Panc1 (cell line): ENCODE data around the gene RNASE7. TPM values are rescaled to one million over a fixed set of nuclear protein-coding genes. Genes with fewer than 3 reads are reported as not detected.
A peak's percentile ranks its signal among the peaks of the same experiment; 100 is the strongest.

Experiments used
- ATAC-seq: fragments of 200-7000 bp; cut with Tn5 transposase; 2 replicates; pipeline ENCODE4 v1.9.1; 2020; ENCODE audit warnings: mild to moderate bottlenecking, moderate library complexity
- BruUV-seq: library from RNA; stranded (reverse); fragments of 400-500 nt; replicated peaks from 2 replicates; lab custom pipeline; 2021; lab: Mats Ljungman, UMichigan
- CTCF ChIA-PET: fragments of 300-600 bp; sonication (Branson Sonifier 250); formaldehyde crosslinking; loops from one replicate; lab custom pipeline; 2022; ENCODE audit warnings: antibody characterized with exemption; lab: Charles Lee
- POLR2A ChIA-PET: fragments of 300-600 bp; sonication (Branson Sonifier 250); formaldehyde crosslinking; loops from one replicate; lab custom pipeline; 2022; ENCODE audit warnings: antibody characterized with exemption; lab: Charles Lee
- DNase-seq: peaks from one replicate; pipeline ENCODE4 v3.0.0-alpha.2; 2010; ENCODE audit warnings: low read depth, low spot score
- H3K27ac ChIP-seq: 2 replicates; pipeline ENCODE4 v1.5.1; 2011; ENCODE audit warnings: mild to moderate bottlenecking, low read length, inconsistent platforms
- H3K27me3 ChIP-seq: fragments of 200-500 bp; sonication (Bioruptor generic); 2 replicates; pipeline ENCODE4 v1.6.0; 2014; ENCODE audit warnings: low read length, inconsistent platforms; ENCODE audit not compliant: control insufficient read depth, insufficient read depth
- H3K36me3 ChIP-seq: fragments of 200-500 bp; sonication (Bioruptor generic); 2 replicates; pipeline ENCODE4 v1.5.1; 2014; ENCODE audit warnings: inconsistent platforms, mild to moderate bottlenecking, low read length, moderate library complexity; ENCODE audit not compliant: control insufficient read depth, insufficient read depth
- H3K4me1 ChIP-seq: 2 replicates; pipeline ENCODE4 v1.5.1; 2011; ENCODE audit warnings: inconsistent platforms, mild to moderate bottlenecking, low read length, moderate library complexity; ENCODE audit not compliant: control insufficient read depth, insufficient read depth
- H3K4me3 ChIP-seq, 2 experiments: 2 replicates each; pipeline ENCODE4 v1.5.1; 2011 to 2012; ENCODE audit warnings: low read depth in 2 of 2, low read length in 2 of 2, mild to moderate bottlenecking in 2 of 2, inconsistent platforms in 1 of 2, moderate library complexity in 1 of 2
- H3K9me3 ChIP-seq: fragments of 200-500 bp; sonication (Bioruptor generic); 2 replicates; pipeline ENCODE4 v1.5.1; 2014; ENCODE audit warnings: low read depth, mild to moderate bottlenecking, inconsistent platforms, low read length, moderate library complexity; ENCODE audit not compliant: control insufficient read depth, insufficient read depth
- CTCF ChIP-seq: fragments of 450-650 bp; IDR thresholded peaks from 2 replicates; pipeline ENCODE4 v1.5.1; 2017; ENCODE audit warnings: mild to moderate bottlenecking
- POLR2AphosphoS5 ChIP-seq: IDR thresholded peaks from 2 replicates; pipeline ENCODE4 v1.6.1; 2012; ENCODE audit warnings: mild to moderate bottlenecking, low read depth, low read length, moderate library complexity
- REST ChIP-seq, 2 experiments: IDR thresholded peaks; 2 replicates each; pipeline ENCODE4 v1.6.1; 2011 to 2012; ENCODE audit warnings: low read depth in 2 of 2, control low read depth in 1 of 2, low read length in 1 of 2, mild to moderate bottlenecking in 1 of 2, moderate library complexity in 1 of 2; ENCODE audit not compliant: insufficient read depth in 1 of 2
- SIN3A ChIP-seq: IDR thresholded peaks from 2 replicates; pipeline ENCODE4 v1.6.1; 2012; ENCODE audit warnings: low read depth, mild to moderate bottlenecking, low read length, moderate library complexity, borderline replicate concordance; ENCODE audit not compliant: insufficient read depth
- TCF7L2 ChIP-seq: IDR thresholded peaks from 2 replicates; pipeline ENCODE4 v1.6.1; 2011; ENCODE audit warnings: mild to moderate bottlenecking, low read depth, low read length, inconsistent platforms
- in situ Hi-C: cut with HindIII; loops from 2 replicates; pipeline ENCODE4 v1.10.0; 2016; ENCODE audit warnings: low sequenced_read_pairs, low pct_unique_long_range_greater_than_20kb
- intact Hi-C: fragments of 100-400 bp; cut with micrococcal nuclease; formaldehyde crosslinking; loops from one replicate; pipeline ENCODE4 v1.10.0; 2022; ENCODE audit not compliant: unreplicated experiment
- total RNA-seq: library from RNA; stranded (reverse); gene quantifications from one replicate; pipeline ENCODE4 v1.2.1, GENCODE V29; 2021; ENCODE audit not compliant: unreplicated experiment

Gene RNASE7
- total RNA-seq, 1 experiment from 2014 or later = not detected

- ATAC-seq (peak; percentile 51; the same call in 1 of the 2 replicates), DNase-seq (no peak)
- ChIA-PET CTCF (no interaction called here), POLR2A (no interaction called here)
- no TSS peak for BruUV-seq
- in situ Hi-C loops = no loop called here
- Histone ChIP-seq H3K27ac (no peak overlapping the region), H3K9me3 (no peaks in the 10 kb centered on the region), H3K36me3 (no peaks in the 10 kb centered on the region), H3K4me3 (no peak overlapping the region), H3K27me3 (no peaks in the 10 kb centered on the region), H3K4me1 (no peaks in the 10 kb centered on the region)
- intact Hi-C loops = no loop called here
- no peak for TF ChIP-seq TCF7L2
- no peak for TF ChIP-seq POLR2AphosphoS5
- TF ChIP-seq REST (IDR thresholded peaks at IDR 0.05; ENCODE audit: insufficient read depth in 1 of 2, low read depth in 2 of 2, low read length in 1 of 2) = no peak
- no peak for TF ChIP-seq SIN3A
- TF ChIP-seq CTCF = no peak
Observed at GRCh38 chr14:21084998-21085853, 43.1 kb downstream of the RNASE7 start.

GRCh38 chr14:21086908-21087293 lies 44.7 kb downstream of the RNASE7 start:
- POLR2A ChIA-PET = no interaction called here
- H3K27ac ChIP-seq = no peak overlapping the region
- TF ChIP-seq SIN3A (no peak), CTCF (no peak), TCF7L2 (no peak), REST (IDR thresholded peaks at IDR 0.05; ENCODE audit: insufficient read depth in 1 of 2, low read depth in 2 of 2, low read length in 1 of 2) (no peak), POLR2AphosphoS5 (no peak)
- H3K27me3 ChIP-seq = no peaks in the 10 kb centered on the region
- no peaks in the 10 kb centered on the region for H3K4me1 ChIP-seq
- intact Hi-C loops = no loop called here
- no peaks in the 10 kb centered on the region for H3K9me3 ChIP-seq
- no TSS peak for BruUV-seq
- ATAC-seq (no peak), DNase-seq (no peak)
- no peak overlapping the region for H3K4me3 ChIP-seq
- in situ Hi-C loops = no loop called here
- H3K36me3 ChIP-seq = no peaks in the 10 kb centered on the region
- CTCF ChIA-PET = interaction anchor here (1.2 kb wide), 1 partner anchor 72 kb away, joined by 3 read pairs; no protein-coding TSS in a partner anchor
